GM23248 (cell line): Measurements from ENCODE around the gene DBF4B. TPM values are rescaled to one million over a fixed set of nuclear protein-coding genes. Genes with fewer than 3 reads are reported as not detected.

Experiments
- DNase-seq: peaks from one replicate; pipeline ENCODE4 v3.0.0-alpha.2; 2015
- H2AFZ ChIP-seq: fragments of 200-600 bp; sonication (generic); 2 replicates; pipeline ENCODE4 v1.6.1; 2016; ENCODE audit warnings: antibody characterized with exemption
- H3F3A ChIP-seq: fragments of 200-600 bp; sonication (generic); 2 replicates; pipeline ENCODE4 v1.6.1; 2016; ENCODE audit warnings: mild to moderate bottlenecking, antibody characterized with exemption, mixed run types; ENCODE audit not compliant: insufficient read depth
- H3K27ac ChIP-seq: fragments of 200-600 bp; sonication (generic); 2 replicates; pipeline ENCODE4 v1.5.1; 2016; ENCODE audit warnings: mild to moderate bottlenecking
- H3K27me3 ChIP-seq: fragments of 200-600 bp; sonication (generic); replicated peaks from 2 replicates; pipeline ENCODE4 v1.6.1; 2016; ENCODE audit warnings: mild to moderate bottlenecking; ENCODE audit not compliant: insufficient read depth
- H3K36me3 ChIP-seq: fragments of 200-600 bp; sonication (generic); 2 replicates; pipeline ENCODE4 v1.6.1; 2016; ENCODE audit warnings: low read depth, mild to moderate bottlenecking
- H3K4me1 ChIP-seq: fragments of 200-600 bp; sonication (generic); 2 replicates; pipeline ENCODE4 v1.6.1; 2016; ENCODE audit warnings: mild to moderate bottlenecking; ENCODE audit not compliant: insufficient read depth
- H3K4me2 ChIP-seq: fragments of 200-600 bp; sonication (generic); one replicate; pipeline ENCODE4 v1.6.1; 2016; ENCODE audit warnings: mild to moderate bottlenecking; ENCODE audit not compliant: unreplicated experiment
- H3K4me3 ChIP-seq: fragments of 200-600 bp; sonication (generic); 2 replicates; pipeline ENCODE4 v1.5.1; 2016; ENCODE audit warnings: mild to moderate bottlenecking
- H3K79me2 ChIP-seq: fragments of 200-600 bp; sonication (generic); 2 replicates; pipeline ENCODE4 v1.6.1; 2016; ENCODE audit warnings: mild to moderate bottlenecking; ENCODE audit not compliant: insufficient read depth
- H3K9ac ChIP-seq: fragments of 200-600 bp; sonication (generic); 2 replicates; pipeline ENCODE4 v1.6.1; 2016; ENCODE audit warnings: mild to moderate bottlenecking
- H3K9me2 ChIP-seq: fragments of 200-600 bp; sonication (generic); 2 replicates; pipeline ENCODE4 v1.6.1; 2016; ENCODE audit warnings: mixed run types, mild to moderate bottlenecking, moderate library complexity; ENCODE audit not compliant: insufficient read depth
- H3K9me3 ChIP-seq: fragments of 200-600 bp; sonication (generic); one replicate; pipeline ENCODE4 v1.6.1; 2017; ENCODE audit warnings: low read depth
- H4K20me1 ChIP-seq: fragments of 200-600 bp; sonication (generic); 2 replicates; pipeline ENCODE4 v1.6.0; 2016; ENCODE audit not compliant: insufficient read depth
- EZH2 ChIP-seq: fragments of 200-600 bp; sonication (generic); IDR thresholded peaks from 2 replicates; pipeline ENCODE4 v1.6.1; 2018; ENCODE audit warnings: antibody characterized with exemption, mild to moderate bottlenecking; ENCODE audit not compliant: insufficient read depth, poor library complexity, severe bottlenecking
- EZH2phosphoT487 ChIP-seq: fragments of 200-600 bp; sonication (generic); IDR thresholded peaks from 2 replicates; pipeline ENCODE4 v1.6.1; 2018; ENCODE audit warnings: antibody characterized with exemption, moderate library complexity, mild to moderate bottlenecking, low read depth; ENCODE audit not compliant: insufficient read depth
- WGBS, 2 experiments: methylation state at CpG; one replicate each; pipeline ENCODE4 v1.1.6; 2015 to 2017; ENCODE audit warnings: low lambda C conversion rate in 2 of 2, low coverage in 1 of 2; ENCODE audit errors: missing lambda C conversion rate in 2 of 2; 5-methylcytosine and 5-hydroxymethylcytosine counted together
- in situ Hi-C: fragments of 300-500 bp; cut with MboI; formaldehyde crosslinking; loops from 2 replicates; pipeline ENCODE4 v1.15.0; 2020
- polyA plus RNA-seq: library from polyadenylated mRNA; unstranded; fragments of >200 nt; fragmentation: Nextera tagmentation; extraction: Ambion mirVana; gene quantifications from 2 replicates; pipeline ENCODE4 v1.2.1, GENCODE V29; 2016
- total RNA-seq: library from RNA; depleted of rRNA; stranded (reverse); fragments of >200 nt; shearing (Covaris generic); gene quantifications from 2 replicates; pipeline ENCODE4 v1.2.3, GENCODE V29; 2014

Gene DBF4B
- total and polyA plus RNA-seq, 2 experiments from 2014 or later, result 3.2 to 6.5 TPM

DNA sequence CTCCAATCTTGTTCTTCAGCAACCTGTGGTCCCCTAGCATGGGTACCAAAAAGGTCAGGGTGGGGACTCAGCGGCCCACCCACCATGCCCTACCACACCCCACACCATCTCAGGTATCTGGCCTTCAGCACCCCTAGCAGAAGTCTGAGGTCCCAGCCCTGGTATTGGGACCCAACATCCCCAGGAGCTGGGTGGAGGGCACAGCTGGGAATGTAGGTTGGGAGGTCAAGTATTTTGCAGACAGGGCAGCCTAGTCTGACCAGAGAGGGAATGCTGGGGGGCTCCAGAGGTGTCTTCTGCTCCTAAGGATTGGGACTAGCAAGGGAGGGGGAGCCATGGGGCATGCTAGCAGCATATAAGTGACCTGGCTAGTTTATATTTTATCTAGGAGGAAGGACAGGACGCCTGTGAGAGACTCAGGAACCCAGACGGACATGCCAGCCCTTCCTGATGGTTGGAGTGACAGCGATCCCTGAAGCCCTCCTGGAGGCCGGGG is 49.5 kb downstream of the DBF4B start:
- Histone ChIP-seq H3K9me2 (no peaks in the 10 kb centered on the region), H3K4me1 (no peaks in the 10 kb centered on the region), H3K9me3 (no peaks in the 10 kb centered on the region), H2AFZ (no peak overlapping the region), H3K79me2 (no peaks in the 10 kb centered on the region), H4K20me1 (no peaks in the 10 kb centered on the region), H3F3A (no peaks in the 10 kb centered on the region), H3K4me2 (no peak overlapping the region), H3K9ac (no peak overlapping the region), H3K36me3 (no peaks in the 10 kb centered on the region), H3K4me3 (no peak overlapping the region), H3K27ac (no peak overlapping the region), H3K27me3 (peaks cover 5% of the 10 kb centered on the region; the same call in 1 of the 2 replicates)
- DNase-seq, result no peak
- TF ChIP-seq EZH2phosphoT487 (no peak), EZH2 (peak; percentile 22)
- WGBS, 2 experiments, result 37 to 42% methylated on average over 5 of the region's 5 CpGs
- in situ Hi-C loops, result loop anchor here (25.0 kb wide), 1 partner anchor 279 kb away; no protein-coding TSS in a partner anchor

DNA sequence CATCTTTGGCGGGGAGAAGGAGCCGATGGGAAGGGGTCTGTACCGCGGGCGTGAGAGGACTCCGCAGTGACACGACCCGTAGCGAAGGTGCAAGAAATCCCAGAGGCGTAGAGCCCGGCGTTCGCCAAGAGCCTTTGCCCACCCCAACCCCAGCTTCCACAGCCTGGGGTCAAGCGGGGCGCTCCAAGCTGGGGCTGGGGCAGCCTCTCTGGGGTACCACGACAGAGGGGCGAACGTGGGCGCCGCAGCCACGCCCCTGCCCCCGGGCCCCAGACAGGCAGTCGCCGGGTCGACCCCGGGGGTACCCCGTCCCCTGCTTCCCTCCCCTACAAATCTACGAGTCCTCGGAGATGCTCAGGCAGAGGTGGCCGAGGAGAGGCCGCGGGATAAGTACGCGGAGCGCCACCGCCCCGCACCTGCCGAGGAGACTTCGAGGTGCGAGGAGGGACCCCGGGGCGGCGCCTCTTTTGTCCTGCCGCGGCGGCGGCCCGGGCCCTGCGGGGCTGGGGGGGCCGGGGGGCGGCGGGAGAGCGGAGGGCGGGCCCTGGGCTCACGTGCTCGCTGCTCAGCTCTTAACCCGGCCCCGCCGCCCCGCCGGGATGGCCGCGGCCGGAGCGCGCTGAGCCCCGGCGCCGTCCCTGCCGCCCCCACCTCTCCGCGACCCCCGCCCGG is 50.1 kb downstream of the DBF4B start, which contains the start of gene ADAM11:
ADAM11 (plus strand) TSS at position 575 of the 672 bp plus-strand sequence. CDS start 212 bp downstream, outside the sequence.
- WGBS, 2 experiments, result 14 to 33% methylated on average over 14 to 32 of the region's 74 CpGs
- 0 out of 2 replicates have a peak within 1 kb of the TSS, but pooled peaks have one; percentile 47 for H2AFZ ChIP-seq
- in situ Hi-C loops, result loop anchor here (25.0 kb wide), 1 partner anchor 279 kb away; no protein-coding TSS in a partner anchor
- H3K27me3 ChIP-seq, result peaks cover 5% of the 10 kb centered on the region; the same call in 1 of the 2 replicates
- H3K4me1 ChIP-seq, result no peaks in the 10 kb centered on the region
- H3K4me3 ChIP-seq, result peak within 1 kb of the TSS; percentile 61; the same call in 1 of the 2 replicates
- no peak within 1 kb of the TSS for H3K9ac ChIP-seq
- H3F3A ChIP-seq, result no peaks in the 10 kb centered on the region
- peak; percentile 39 for TF ChIP-seq EZH2
- no peak for TF ChIP-seq EZH2phosphoT487
- no peaks in the 10 kb centered on the region for H3K9me2 ChIP-seq
- no peaks in the 10 kb centered on the region for H4K20me1 ChIP-seq
- DNase-seq, result peak; percentile 41
- H3K79me2 ChIP-seq, result no peaks in the 10 kb centered on the region
- no peaks in the 10 kb centered on the region for H3K9me3 ChIP-seq
- H3K36me3 ChIP-seq, result no peaks in the 10 kb centered on the region
- H3K4me2 ChIP-seq, result peak within 1 kb of the TSS; percentile 70
- H3K27ac ChIP-seq, result no peak within 1 kb of the TSS

DNA sequence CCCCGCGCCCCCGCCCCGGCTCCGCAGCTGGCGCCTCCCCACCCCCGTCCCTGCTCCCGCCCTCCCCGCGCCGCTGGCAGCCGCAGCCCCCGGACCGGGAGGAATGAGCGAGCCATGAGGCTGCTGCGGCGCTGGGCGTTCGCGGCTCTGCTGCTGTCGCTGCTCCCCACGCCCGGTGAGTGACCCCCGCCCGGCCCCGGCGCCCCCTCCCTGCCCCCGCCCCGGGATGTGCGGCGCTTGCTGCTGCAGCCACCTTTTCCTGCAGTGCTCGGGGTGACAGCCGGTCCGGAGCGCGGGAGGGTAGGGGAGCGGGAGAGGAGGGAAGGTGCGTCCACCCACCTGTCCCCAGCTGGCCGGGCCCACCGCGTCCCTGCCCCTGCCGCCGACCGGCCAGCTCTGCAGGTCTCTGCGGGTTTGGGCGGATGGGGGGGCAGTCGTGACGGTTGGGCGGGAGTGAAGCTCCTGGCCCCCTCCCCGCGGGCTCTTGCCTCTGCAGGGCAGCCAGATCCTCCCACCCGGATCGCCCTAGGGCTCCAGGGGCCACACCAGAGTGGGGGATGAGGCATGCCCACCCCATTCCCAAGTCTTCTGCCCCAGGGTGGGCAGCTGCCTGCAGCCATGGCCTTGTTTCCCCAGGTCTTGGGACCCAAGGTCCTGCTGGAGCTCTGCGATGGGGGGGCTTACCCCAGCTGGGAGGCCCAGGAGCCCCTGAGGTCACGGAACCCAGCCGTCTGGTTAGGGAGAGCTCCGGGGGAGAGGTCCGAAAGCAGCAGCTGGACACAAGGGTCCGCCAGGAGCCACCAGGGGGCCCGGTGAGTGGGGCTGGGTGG is 50.8 kb downstream of the DBF4B start:
- Histone ChIP-seq H3K9me2 (no peaks in the 10 kb centered on the region), H3K36me3 (no peaks in the 10 kb centered on the region), H3K4me2 (peak overlapping the region; percentile 70), H2AFZ (no peak overlapping the region), H4K20me1 (no peaks in the 10 kb centered on the region), H3K4me3 (peak overlapping the region; percentile 61; the same call in 1 of the 2 replicates), H3K9ac (no peak overlapping the region), H3K4me1 (no peaks in the 10 kb centered on the region), H3K9me3 (no peaks in the 10 kb centered on the region), H3F3A (no peaks in the 10 kb centered on the region), H3K79me2 (no peaks in the 10 kb centered on the region), H3K27ac (no peak overlapping the region), H3K27me3 (peaks cover 5% of the 10 kb centered on the region; the same call in 1 of the 2 replicates)
- TF ChIP-seq EZH2phosphoT487, result no peak
- TF ChIP-seq EZH2, result no peak
- 14 to 18% methylated on average over 21 to 52 of the region's 60 CpGs for WGBS, 2 experiments
- peak; percentile 46 for DNase-seq
- in situ Hi-C loops, result loop anchor here (25.0 kb wide), 1 partner anchor 278 kb away; no protein-coding TSS in a partner anchor

DNA sequence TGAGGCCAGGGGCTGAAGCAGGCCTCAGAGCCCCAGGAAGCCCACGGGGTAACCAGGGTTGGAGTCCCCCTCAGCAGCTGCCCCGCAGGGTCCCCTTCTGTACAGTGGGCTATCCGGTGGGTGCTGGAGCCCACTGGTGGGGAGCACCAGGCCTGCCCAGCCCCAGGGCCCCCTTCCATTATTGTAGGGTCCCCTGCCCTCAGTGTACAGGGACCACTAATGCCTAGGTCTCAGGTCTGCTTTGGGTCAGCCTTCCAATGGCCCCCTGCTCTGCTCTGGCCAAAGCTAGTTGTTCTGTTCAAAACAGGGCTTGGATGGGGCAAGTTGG is 51.4 kb downstream of the DBF4B start:
- in situ Hi-C loops, result loop anchor here (25.0 kb wide), 1 partner anchor 277 kb away; no protein-coding TSS in a partner anchor
- no peaks in the 10 kb centered on the region for H3K4me1 ChIP-seq

More for the DNA sequence above, 51.4 kb downstream of the DBF4B start:
- H3K79me2 ChIP-seq, result no peaks in the 10 kb centered on the region
- no peaks in the 10 kb centered on the region for H3K9me3 ChIP-seq
- H2AFZ ChIP-seq, result no peak overlapping the region
- no peak overlapping the region for H3K4me2 ChIP-seq
- no peaks in the 10 kb centered on the region for H4K20me1 ChIP-seq
- no peak for DNase-seq
- no peaks in the 10 kb centered on the region for H3K9me2 ChIP-seq
- H3K27me3 ChIP-seq, result peaks cover 5% of the 10 kb centered on the region; the same call in 1 of the 2 replicates
- no peaks in the 10 kb centered on the region for H3K36me3 ChIP-seq
- H3K27ac ChIP-seq, result no peak overlapping the region
- no peak for TF ChIP-seq EZH2phosphoT487
- TF ChIP-seq EZH2, result no peak
- H3K9ac ChIP-seq, result no peak overlapping the region
- no peak overlapping the region for H3K4me3 ChIP-seq
- H3F3A ChIP-seq, result no peaks in the 10 kb centered on the region
- 84 to 100% methylated on average over 1 to 3 of the region's 3 CpGs for WGBS, 2 experiments
